Thoracic aorta (tissue), 2 donors: ENCODE results near the gene KCTD6. TPM values are rescaled to one million over a fixed set of nuclear protein-coding genes. Genes with fewer than 3 reads are reported as not detected.

Source experiments
- ATAC-seq: fragments of 150-250 bp; one replicate; pipeline ENCODE4 v1.8.0; 2017; ENCODE audit warnings: low read depth; ENCODE audit not compliant: insufficient number of reproducible peaks, low FRiP score
- DNase-seq: peaks from one replicate; pipeline ENCODE4 v3.0.0-alpha.2; 2020; ENCODE audit warnings: low spot score
- H3K27ac ChIP-seq, 2 donors: fragments of 200-600 bp; sonication (generic); 1 replicate in 1 of 2; 2 replicates in 1 of 2; pipeline ENCODE4 v1.5.1; 2016; ENCODE audit warnings: mild to moderate bottlenecking in 2 of 2, moderate library complexity in 2 of 2
- H3K27me3 ChIP-seq: fragments of 200-600 bp; sonication (generic); replicated peaks from 2 replicates; pipeline ENCODE4 v1.6.0; 2016; ENCODE audit warnings: mild to moderate bottlenecking; ENCODE audit not compliant: insufficient read depth
- H3K36me3 ChIP-seq: fragments of 200-600 bp; sonication (generic); one replicate; pipeline ENCODE4 v1.5.1; 2016
- H3K4me1 ChIP-seq, 2 donors: fragments of 200-600 bp; sonication (generic); 1 replicate in 1 of 2; 2 replicates in 1 of 2; pipeline versions ENCODE4 v1.5.1 to v1.6.0; 2016; ENCODE audit warnings: low read depth in 2 of 2, mild to moderate bottlenecking in 1 of 2; ENCODE audit not compliant: control insufficient read depth in 1 of 2
- H3K4me3 ChIP-seq: fragments of 200-600 bp; sonication (generic); 2 replicates; pipeline ENCODE4 v1.5.1; 2016; ENCODE audit warnings: mild to moderate bottlenecking
- H3K9me3 ChIP-seq: fragments of 200-600 bp; sonication (generic); 2 replicates; pipeline ENCODE4 v1.5.1; 2016
- CTCF ChIP-seq: fragments of 200-600 bp; sonication (generic); IDR thresholded peaks from one replicate; pipeline ENCODE4 v1.5.1; 2019; ENCODE audit warnings: antibody characterized with exemption
- total RNA-seq, 2 donors: library from RNA; depleted of rRNA; stranded (reverse); fragments of >200 nt; gene quantifications; one replicate each; pipeline versions ENCODE4 v1.1.0 to v1.2.3, GENCODE V29; 2016

The KCTD6 gene
- total RNA-seq, 2 donors from 2014 or later, result 14.5 to 28.6 TPM

- DNase-seq, result no peak
Observed at GRCh38 chr3:58537412-58538301, 45.8 kb downstream of the KCTD6 start.

DNA sequence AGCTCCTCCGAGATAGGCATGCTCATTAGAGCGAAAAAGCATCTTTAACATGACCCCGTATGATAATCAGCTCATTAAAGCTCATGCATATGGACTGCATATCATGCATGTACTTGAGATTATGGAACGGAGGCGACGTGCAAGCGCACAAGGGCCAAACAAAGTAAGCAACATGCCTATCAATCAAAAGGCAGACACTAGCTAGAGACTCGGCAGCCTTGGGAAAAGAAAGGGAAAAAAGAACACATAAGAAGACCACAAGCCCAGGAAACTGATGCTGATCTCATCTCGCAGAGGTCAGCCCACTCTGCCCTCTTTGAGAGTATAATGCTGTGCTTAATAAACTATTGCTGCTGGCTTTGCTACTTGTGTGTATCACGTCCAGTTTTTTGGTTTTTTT is 47.7 kb downstream of the KCTD6 start:
- no peaks in the 10 kb centered on the region for H3K9me3 ChIP-seq
- H3K36me3 ChIP-seq, result no peaks in the 10 kb centered on the region
- DNase-seq (no peak), ATAC-seq (no peak)
- H3K27me3 ChIP-seq, result no peaks in the 10 kb centered on the region
- TF ChIP-seq CTCF, result no peak
- peaks cover 7 to 22% of the 10 kb centered on the region in 2 donors for H3K4me1 ChIP-seq
- no peak overlapping the region for H3K27ac ChIP-seq
- no peak overlapping the region for H3K4me3 ChIP-seq

More at GRCh38 chr3:58537412-58538301, 45.8 kb downstream of the KCTD6 start:
- Histone ChIP-seq H3K27me3 (no peaks in the 10 kb centered on the region), H3K9me3 (no peaks in the 10 kb centered on the region), H3K36me3 (peaks cover 8% of the 10 kb centered on the region), H3K27ac (peak overlapping the region; percentile 58 to 66), H3K4me1 (peaks cover 7 to 22% of the 10 kb centered on the region in 2 donors), H3K4me3 (no peak overlapping the region)
- no peak for TF ChIP-seq CTCF
- no peak for ATAC-seq

GRCh38 chr3:58540176-58540858 is 48.4 kb downstream of the KCTD6 start:
- H3K9me3 ChIP-seq, result no peaks in the 10 kb centered on the region
- no peak overlapping the region for H3K4me3 ChIP-seq
- peaks cover 7 to 21% of the 10 kb centered on the region in 2 donors for H3K4me1 ChIP-seq
- no peaks in the 10 kb centered on the region for H3K36me3 ChIP-seq
- H3K27me3 ChIP-seq, result no peaks in the 10 kb centered on the region
- DNase-seq, result no peak
- no peak for ATAC-seq
- no peak for TF ChIP-seq CTCF
- H3K27ac ChIP-seq, result no peak overlapping the region

DNA sequence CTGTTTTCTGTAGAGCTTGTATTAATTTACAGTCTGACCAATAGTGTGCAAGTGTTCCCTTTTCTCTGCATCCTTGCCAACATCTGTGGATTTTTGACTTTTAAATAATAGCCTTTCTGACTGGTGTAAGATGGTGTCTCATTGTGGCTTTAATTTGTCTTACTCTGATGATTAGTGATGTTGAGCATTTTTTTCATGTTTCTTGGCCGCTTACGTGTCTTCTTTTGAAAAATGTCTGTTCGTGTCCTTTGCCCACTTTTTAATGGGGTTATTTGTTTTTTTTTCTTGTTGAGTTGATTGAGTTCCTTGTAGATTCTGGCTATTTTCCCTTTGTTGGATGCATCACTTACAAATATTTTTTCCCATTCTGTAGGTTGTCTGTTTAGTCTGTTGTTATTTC is 52.6 kb downstream of the KCTD6 start:
- Histone ChIP-seq H3K36me3 (no peaks in the 10 kb centered on the region), H3K27me3 (no peaks in the 10 kb centered on the region), H3K27ac (no peak overlapping the region), H3K9me3 (no peaks in the 10 kb centered on the region), H3K4me3 (no peak overlapping the region), H3K4me1 (no peaks in the 10 kb centered on the region)
- TF ChIP-seq CTCF, result no peak
- ATAC-seq (no peak), DNase-seq (no peak)

GRCh38 chr3:58551636-58552180 is 59.8 kb downstream of the KCTD6 start:
- no peaks in the 10 kb centered on the region for H3K4me1 ChIP-seq
- TF ChIP-seq CTCF, result no peak
- H3K27ac ChIP-seq, result no peak overlapping the region
- no peaks in the 10 kb centered on the region for H3K36me3 ChIP-seq
- peaks cover 9% of the 10 kb centered on the region for H3K9me3 ChIP-seq
- no peak for DNase-seq
- ATAC-seq, result no peak
- H3K4me3 ChIP-seq, result no peak overlapping the region
- H3K27me3 ChIP-seq, result no peaks in the 10 kb centered on the region
